HK-2 (cell line): ENCODE results near the gene CASQ2.

Experiments
- DNase-seq: peaks from one replicate; pipeline ENCODE4 v3.0.0-alpha.2; 2018; ENCODE audit not compliant: unreplicated experiment

Gene CASQ2

GRCh38 chr1:115728341-115728740 lies 40.2 kb downstream of the CASQ2 start:
- no peak for DNase-seq

- DNase-seq: no peak
Observed at GRCh38 chr1:115727706-115728249, 40.7 kb downstream of the CASQ2 start.

- DNase-seq: no peak
Observed at GRCh38 chr1:115726570-115726969, 41.9 kb downstream of the CASQ2 start.

DNA sequence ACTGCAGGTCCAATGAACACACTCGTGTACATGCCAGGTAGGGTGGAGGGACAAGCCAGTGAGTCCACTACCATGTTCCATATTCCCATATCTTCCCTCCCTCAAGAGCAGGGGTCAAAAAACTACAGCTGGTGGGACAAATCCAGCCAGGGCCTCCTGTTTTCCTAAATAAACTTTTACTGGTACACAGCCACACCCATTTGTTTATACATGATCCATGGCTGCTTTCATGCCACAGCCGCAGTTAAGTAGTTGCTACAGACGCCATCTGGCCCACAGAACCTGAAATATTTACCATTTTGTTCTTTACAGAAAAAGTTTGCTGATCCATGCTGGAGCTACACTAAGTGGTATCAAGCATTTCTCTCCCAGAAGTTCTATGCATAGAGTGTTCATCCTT lies 42.4 kb downstream of the CASQ2 start:
- DNase-seq: no peak

GRCh38 chr1:115725600-115725999 lies 42.9 kb downstream of the CASQ2 start:
- no peak for DNase-seq

DNA sequence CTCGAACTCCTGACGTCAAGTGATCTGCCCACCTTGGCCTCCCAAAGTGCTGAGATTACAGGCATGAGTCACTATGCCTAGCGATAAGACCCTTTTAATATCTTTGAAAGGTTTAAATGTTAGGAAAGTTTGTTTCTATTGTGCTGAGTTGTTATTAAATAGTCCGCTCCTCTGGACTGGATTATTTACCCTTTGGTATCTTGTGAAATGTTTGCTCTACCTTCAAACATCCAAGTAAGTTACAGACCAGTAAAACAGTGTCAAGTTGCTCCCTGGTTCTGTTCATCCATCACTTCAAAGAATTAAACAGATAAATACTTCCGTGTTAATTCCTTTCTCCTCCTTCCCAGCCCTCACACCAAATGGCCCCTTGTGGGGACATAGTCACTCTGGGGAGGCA lies 44.8 kb downstream of the CASQ2 start:
- no peak for DNase-seq

- DNase-seq: no peak
Observed at GRCh38 chr1:115722221-115722620, 46.3 kb downstream of the CASQ2 start.

GRCh38 chr1:115719285-115719684 lies 49.2 kb downstream of the CASQ2 start:
- DNase-seq: no peak

- DNase-seq: no peak
Observed at GRCh38 chr1:115718011-115718754, 50.3 kb downstream of the CASQ2 start.

- no peak for DNase-seq
Observed at GRCh38 chr1:115717541-115717940, 51.0 kb downstream of the CASQ2 start.

DNA sequence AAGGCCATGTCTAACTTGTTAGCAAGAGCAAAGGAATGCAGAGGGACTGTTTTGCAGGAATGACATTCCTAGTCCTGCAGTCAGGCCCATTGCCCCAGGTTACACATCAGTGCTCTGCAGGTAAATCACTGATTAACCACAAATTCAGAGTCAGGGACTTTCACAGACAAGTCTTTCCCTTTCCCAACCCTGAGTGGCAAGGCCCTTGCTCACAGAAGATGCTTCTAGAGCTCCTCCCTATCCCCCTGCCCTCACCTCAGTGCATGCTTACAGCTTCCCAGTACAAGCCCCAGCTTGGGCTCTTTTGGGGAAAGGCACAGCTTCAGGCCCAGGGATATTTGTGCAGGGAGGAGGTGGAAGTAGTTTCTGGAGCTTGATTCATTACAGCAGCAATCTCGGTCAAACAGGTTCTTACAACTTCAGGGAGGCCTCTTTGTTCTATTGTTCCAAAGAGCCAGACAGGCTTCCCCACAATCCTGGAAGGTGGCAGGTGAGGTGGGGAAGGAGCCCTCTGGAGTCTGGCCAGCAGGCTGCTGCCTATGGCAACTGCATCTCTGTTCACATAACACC lies 53.9 kb downstream of the CASQ2 start:
- DNase-seq: peak; percentile 32

DNA sequence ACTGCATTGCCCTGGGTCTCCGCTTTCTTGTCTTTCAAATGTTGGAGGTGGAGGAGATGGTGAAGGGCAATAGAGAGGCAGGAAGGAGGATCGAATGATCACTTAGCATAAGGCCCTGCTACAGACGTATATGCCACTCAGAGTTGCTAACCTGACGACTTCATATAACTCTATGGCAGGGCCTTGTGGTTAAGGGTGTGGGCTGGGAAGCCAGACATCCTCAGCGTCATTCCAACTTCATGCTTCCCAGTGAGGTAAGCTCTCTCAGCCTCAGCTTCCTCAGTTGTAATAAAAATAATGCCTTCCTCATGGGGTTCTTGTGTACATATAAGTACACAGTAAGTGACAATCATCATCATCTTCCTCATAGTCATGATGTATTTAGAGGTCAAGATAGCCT lies 54.6 kb downstream of the CASQ2 start:
- no peak for DNase-seq

DNA sequence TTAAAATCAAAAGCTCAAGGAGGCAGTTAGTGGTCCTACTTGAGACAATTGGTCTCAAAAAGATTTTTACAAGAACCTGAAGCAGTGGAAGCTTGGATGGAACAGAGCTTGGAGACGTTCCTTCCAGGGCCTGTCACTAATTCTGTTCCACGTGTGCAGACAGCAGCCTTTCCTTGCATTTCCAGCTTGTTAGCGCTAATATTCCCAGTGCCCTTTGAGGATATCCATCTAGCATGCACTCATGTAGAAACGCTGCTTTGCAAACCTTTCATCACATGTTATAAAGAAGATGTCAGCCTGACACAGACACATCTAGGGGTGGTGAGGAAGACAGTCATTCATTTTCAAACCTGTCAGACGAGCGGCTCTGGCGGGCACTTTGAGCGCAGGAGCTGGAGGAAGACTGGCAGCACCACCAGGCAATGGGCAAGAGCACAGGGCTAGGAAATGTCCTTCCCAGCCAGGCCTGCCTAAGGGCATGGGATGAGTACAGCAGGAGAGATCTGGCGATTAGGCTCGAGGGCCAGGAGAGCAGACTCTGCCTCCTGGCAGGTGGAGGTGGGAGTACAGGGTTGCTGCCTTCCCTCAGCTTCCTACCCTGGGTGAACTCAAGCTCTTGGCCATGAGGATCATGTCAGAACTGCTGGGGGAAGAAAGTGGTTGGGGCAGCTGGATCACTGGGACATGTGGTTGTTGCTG lies 55.5 kb downstream of the CASQ2 start:
- no peak for DNase-seq

- no peak for DNase-seq
Observed at GRCh38 chr1:115710859-115711624, 57.5 kb downstream of the CASQ2 start.

- no peak for DNase-seq
Observed at GRCh38 chr1:115706587-115707425, 61.7 kb downstream of the CASQ2 start.

DNA sequence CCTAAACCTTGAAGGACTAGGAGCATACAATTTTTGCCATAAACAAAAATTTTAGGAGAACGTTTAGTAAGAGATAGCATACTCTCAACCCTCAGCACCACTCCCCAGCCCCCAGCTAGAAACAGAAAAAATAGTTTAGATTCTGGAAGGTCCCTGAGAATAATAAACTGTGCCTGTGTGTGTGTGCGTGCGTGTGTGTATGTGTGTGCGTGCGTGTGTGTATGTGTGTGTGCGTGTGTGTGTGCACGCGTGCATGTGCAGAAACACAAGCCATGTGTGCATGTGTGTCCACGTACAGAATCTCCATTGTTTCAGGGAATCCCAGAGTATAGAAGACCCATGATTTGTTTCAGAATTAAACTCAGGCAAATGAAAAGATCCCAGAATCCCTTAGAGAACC lies 62.6 kb downstream of the CASQ2 start:
- no peak for DNase-seq

DNA sequence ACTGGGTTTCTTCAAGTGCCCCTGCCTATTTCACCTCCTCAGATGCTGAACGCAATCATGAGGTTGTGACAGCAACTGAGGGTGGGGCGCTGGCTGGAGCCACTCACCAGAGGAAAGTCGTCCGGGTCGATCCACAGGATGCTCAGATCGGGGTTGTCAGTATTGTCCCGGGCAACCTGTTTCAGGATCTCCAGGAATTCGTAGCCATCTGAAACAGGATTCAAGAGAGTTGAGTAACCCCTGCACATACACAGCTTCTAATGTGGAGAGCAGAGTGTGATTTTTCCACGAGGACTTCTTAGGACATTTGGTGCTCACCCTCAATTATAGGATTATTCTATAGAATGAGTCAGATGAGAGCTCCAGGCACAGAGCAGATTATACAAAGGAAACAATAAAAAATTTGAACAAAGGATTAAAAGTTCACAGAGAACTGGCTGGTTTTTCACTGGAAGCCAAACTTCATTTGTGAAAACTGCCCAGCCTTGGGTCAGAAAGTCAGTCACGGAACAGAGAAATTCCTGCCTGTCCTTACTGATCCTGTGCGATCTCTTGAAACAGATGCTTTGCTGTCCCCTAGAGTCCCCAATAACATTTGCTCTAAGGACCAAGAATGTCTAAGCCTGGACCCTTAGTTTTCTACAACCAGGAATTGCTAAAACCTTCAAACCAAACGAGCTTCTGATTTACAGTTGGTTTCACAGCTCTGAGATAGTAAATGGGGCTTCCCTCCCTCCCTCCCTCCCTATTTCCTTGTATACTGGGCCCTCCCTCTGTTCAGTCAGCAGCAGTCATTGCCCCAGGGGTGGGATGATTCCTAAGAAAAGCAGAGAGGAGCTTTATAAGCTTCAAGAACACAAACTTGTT lies 63.2 kb downstream of the CASQ2 start:
- DNase-seq: no peak

- DNase-seq: no peak
Observed at GRCh38 chr1:115702959-115703358, 65.6 kb downstream of the CASQ2 start.

- DNase-seq: no peak
Observed at GRCh38 chr1:115701090-115701489, 67.4 kb downstream of the CASQ2 start.

DNA sequence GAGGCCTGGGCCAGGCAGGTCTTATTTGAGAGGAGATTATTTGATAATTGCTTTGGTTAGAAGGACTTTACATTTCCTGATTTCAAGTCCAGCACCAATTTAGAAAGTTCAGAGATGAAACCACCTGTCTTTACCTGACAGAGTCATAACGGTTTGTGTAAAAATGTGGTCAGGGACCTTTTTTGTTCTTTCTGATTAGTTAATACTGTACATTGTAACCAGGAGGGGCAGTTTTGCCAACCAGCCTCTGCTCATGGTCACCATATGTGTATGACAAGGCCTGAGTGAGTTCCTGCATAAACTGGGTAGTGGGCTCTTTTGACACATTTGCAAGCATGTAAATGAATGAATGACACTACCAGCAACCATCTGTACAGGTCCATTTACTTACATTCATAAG lies 70.9 kb downstream of the CASQ2 start:
- DNase-seq: no peak
